MM.1S (cell line): Measurements from ENCODE around the gene LOXL1.

ENCODE experiments used
- DNase-seq: peaks from one replicate; pipeline ENCODE4 v3.0.0-alpha.2; 2015
- H2AFZ ChIP-seq: fragments of 300-600 bp; sonication (generic); 2 replicates; pipeline ENCODE4 v1.6.0; 2016; ENCODE audit warnings: antibody characterized with exemption, low read length
- H3F3A ChIP-seq: fragments of 300-600 bp; sonication (generic); 2 replicates; pipeline ENCODE4 v1.6.1; 2016; ENCODE audit warnings: mild to moderate bottlenecking, antibody characterized with exemption, low read length, moderate library complexity, mixed read lengths; ENCODE audit not compliant: insufficient read depth
- H3K27ac ChIP-seq: fragments of 300-600 bp; sonication (generic); 2 replicates; pipeline ENCODE4 v1.5.1; 2016; ENCODE audit warnings: mild to moderate bottlenecking, low read length
- H3K27me3 ChIP-seq: fragments of 300-600 bp; sonication (generic); replicated peaks from 2 replicates; pipeline ENCODE4 v1.6.0; 2016; ENCODE audit warnings: low read length; ENCODE audit not compliant: insufficient read depth
- H3K36me3 ChIP-seq: fragments of 300-600 bp; sonication (generic); replicated peaks from 2 replicates; pipeline ENCODE4 v1.6.1; 2016; ENCODE audit warnings: mild to moderate bottlenecking, low read length, mixed read lengths; ENCODE audit not compliant: insufficient read depth
- H3K4me1 ChIP-seq: fragments of 300-600 bp; sonication (generic); 2 replicates; pipeline ENCODE4 v1.6.1; 2016; ENCODE audit warnings: low read length, mixed read lengths
- H3K4me2 ChIP-seq: fragments of 300-600 bp; sonication (generic); 2 replicates; pipeline ENCODE4 v1.6.0; 2016; ENCODE audit warnings: low read depth, low read length
- H3K4me3 ChIP-seq: fragments of 300-600 bp; sonication (generic); 2 replicates; pipeline ENCODE4 v1.5.1; 2016; ENCODE audit warnings: low read length, mixed read lengths
- H3K79me2 ChIP-seq: fragments of 300-600 bp; sonication (generic); 2 replicates; pipeline ENCODE4 v1.6.1; 2016; ENCODE audit warnings: mixed run types, low read length, mixed read lengths
- H3K9ac ChIP-seq: fragments of 300-600 bp; sonication (generic); 2 replicates; pipeline ENCODE4 v1.6.1; 2016; ENCODE audit warnings: low read length, mixed read lengths
- H3K9me2 ChIP-seq: fragments of 300-600 bp; sonication (generic); replicated peaks from 2 replicates; pipeline ENCODE4 v1.6.1; 2016; ENCODE audit warnings: mild to moderate bottlenecking, low read length, mixed read lengths; ENCODE audit not compliant: insufficient read depth
- H3K9me3 ChIP-seq: fragments of 300-600 bp; sonication (generic); replicated peaks from 2 replicates; pipeline ENCODE4 v1.6.1; 2016; ENCODE audit warnings: mild to moderate bottlenecking, low read length, mixed read lengths; ENCODE audit not compliant: insufficient read depth
- H4K20me1 ChIP-seq: fragments of 300-600 bp; sonication (generic); 2 replicates; pipeline ENCODE4 v1.6.1; 2016; ENCODE audit warnings: mild to moderate bottlenecking, low read length, moderate library complexity, mixed read lengths; ENCODE audit not compliant: insufficient read depth
- EZH2 ChIP-seq: fragments of 300-600 bp; sonication (generic); optimal IDR thresholded peaks from 2 replicates; pipeline ENCODE3; 2017; ENCODE audit warnings: low read depth, mild to moderate bottlenecking, antibody characterized with exemption, low read length, mixed read lengths
- EZH2phosphoT487 ChIP-seq: fragments of 300-600 bp; sonication (generic); IDR thresholded peaks from 2 replicates; pipeline ENCODE4 v1.6.1; 2018; ENCODE audit warnings: antibody characterized with exemption, low read length
- TF ChIP-seq, protein P1 (sequence below): fragments of 300-600 bp; sonication (generic); IDR thresholded peaks from 2 replicates; pipeline ENCODE4 v1.5.1; 2016; ENCODE audit warnings: antibody characterized with exemption, low read length, mixed read lengths

Gene LOXL1

DNA sequence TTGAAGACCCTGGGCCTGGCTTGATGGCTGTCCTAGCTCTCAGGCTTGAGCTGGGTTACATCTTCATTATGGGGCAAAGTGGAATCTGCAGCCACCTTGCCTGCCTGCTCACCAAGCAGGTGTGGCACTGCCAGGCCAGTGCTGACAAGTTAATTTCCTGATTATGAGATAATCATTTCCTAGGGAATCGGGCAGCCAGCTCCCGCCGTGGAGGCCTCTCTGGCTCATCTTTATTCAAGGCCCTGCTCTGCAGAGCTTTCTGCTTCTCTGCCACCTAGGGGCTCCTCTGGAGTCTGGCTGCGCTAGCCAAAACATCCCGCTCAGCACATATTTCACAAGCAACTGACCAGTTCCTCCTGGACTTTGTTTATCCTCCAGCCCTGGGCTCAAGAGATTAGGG is 9.9 kb downstream of the LOXL1 start:
- Histone ChIP-seq H3K79me2 (no peaks in the 10 kb centered on the region), H3K9me2 (no peaks in the 10 kb centered on the region), H2AFZ (no peak overlapping the region), H3K4me3 (no peak overlapping the region), H3K27ac (no peak overlapping the region), H3K4me1 (no peaks in the 10 kb centered on the region), H3F3A (no peaks in the 10 kb centered on the region), H3K36me3 (no peaks in the 10 kb centered on the region), H3K4me2 (no peak overlapping the region), H3K27me3 (peaks cover 23% of the 10 kb centered on the region; the same call in 1 of the 2 replicates), H3K9me3 (no peaks in the 10 kb centered on the region), H4K20me1 (no peaks in the 10 kb centered on the region), H3K9ac (no peak overlapping the region)
- no peak for TF ChIP-seq EZH2
- TF ChIP-seq, protein P1, sequence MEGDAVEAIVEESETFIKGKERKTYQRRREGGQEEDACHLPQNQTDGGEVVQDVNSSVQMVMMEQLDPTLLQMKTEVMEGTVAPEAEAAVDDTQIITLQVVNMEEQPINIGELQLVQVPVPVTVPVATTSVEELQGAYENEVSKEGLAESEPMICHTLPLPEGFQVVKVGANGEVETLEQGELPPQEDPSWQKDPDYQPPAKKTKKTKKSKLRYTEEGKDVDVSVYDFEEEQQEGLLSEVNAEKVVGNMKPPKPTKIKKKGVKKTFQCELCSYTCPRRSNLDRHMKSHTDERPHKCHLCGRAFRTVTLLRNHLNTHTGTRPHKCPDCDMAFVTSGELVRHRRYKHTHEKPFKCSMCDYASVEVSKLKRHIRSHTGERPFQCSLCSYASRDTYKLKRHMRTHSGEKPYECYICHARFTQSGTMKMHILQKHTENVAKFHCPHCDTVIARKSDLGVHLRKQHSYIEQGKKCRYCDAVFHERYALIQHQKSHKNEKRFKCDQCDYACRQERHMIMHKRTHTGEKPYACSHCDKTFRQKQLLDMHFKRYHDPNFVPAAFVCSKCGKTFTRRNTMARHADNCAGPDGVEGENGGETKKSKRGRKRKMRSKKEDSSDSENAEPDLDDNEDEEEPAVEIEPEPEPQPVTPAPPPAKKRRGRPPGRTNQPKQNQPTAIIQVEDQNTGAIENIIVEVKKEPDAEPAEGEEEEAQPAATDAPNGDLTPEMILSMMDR: no peak
- no peak for DNase-seq

DNA sequence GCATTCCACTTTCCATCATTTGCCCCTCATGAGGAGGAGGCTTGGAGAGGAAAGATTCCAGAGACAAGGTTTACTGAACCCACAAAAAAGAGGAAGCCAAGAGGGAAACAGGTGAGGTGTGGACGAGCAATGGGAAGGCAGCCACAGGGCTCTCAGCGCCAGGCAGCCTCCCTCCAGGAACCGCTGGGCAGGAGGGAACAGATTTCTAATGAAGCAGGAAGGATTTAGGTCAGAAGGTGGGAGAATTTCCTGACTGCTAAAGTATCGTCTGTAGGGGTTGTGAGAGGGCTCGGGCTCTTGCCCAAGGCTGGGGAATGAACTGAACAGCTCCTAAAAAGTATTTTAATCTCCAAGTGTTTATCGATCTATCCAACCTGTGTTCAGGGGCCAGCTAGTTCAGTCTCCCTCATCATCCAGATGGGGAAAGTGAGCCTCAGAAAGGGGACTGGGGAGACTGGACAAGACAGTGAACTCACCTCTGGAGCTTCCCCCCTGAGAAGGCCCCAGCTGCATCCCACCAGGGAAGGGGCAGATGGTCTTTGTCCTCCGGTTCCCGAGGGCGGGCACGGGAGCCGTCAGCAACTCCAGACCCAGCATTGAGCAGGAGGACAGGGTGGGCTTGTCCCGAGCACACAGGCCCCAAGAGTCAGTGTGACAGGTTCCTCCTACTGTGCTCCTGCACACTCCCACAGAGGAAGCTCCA is 10.5 kb downstream of the LOXL1 start:
- H3K9me3 ChIP-seq: no peaks in the 10 kb centered on the region
- H2AFZ ChIP-seq: no peak overlapping the region
- no peak overlapping the region for H3K27ac ChIP-seq
- H3K4me3 ChIP-seq: no peak overlapping the region
- no peaks in the 10 kb centered on the region for H3K36me3 ChIP-seq
- H3K4me2 ChIP-seq: no peak overlapping the region
- H3F3A ChIP-seq: no peaks in the 10 kb centered on the region
- H3K27me3 ChIP-seq: peaks cover 23% of the 10 kb centered on the region; the same call in 1 of the 2 replicates
- no peak for DNase-seq
- no peaks in the 10 kb centered on the region for H3K9me2 ChIP-seq
- no peaks in the 10 kb centered on the region for H3K79me2 ChIP-seq
- H4K20me1 ChIP-seq: no peaks in the 10 kb centered on the region
- H3K4me1 ChIP-seq: peaks cover 1% of the 10 kb centered on the region; the same call in 1 of the 2 replicates
- H3K9ac ChIP-seq: no peak overlapping the region
- TF ChIP-seq EZH2: no peak
- TF ChIP-seq EZH2phosphoT487: no peak
- TF ChIP-seq, protein P1: no peak

DNA sequence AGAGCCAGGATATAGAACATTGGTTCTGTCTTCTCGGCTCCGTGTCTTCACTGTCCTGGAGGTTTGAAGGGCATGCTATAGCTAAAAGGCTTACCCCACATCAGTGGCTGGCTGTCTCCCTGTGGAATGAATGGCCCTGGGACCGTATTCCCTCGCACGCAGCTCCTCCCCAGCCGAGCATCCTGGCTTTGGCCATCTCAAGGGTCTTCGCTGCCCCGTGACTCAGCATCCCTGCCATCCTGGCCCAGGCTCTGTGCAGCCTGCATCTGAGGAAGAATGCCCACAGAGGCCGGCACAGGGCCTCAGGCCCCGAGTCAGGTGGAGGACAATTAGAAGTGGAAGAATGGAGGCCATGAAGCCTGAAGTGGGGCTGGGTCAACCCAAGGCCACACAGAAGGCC is 11.0 kb downstream of the LOXL1 start:
- no peak for TF ChIP-seq EZH2phosphoT487
- TF ChIP-seq EZH2: no peak
- TF ChIP-seq, protein P1: no peak
- Histone ChIP-seq H3K36me3 (no peaks in the 10 kb centered on the region), H3K9ac (no peak overlapping the region), H4K20me1 (no peaks in the 10 kb centered on the region), H3K4me3 (no peak overlapping the region), H3K4me2 (no peak overlapping the region), H3K4me1 (peaks cover 7% of the 10 kb centered on the region), H3K9me2 (no peaks in the 10 kb centered on the region), H3K9me3 (no peaks in the 10 kb centered on the region), H2AFZ (no peak overlapping the region), H3F3A (no peaks in the 10 kb centered on the region), H3K79me2 (no peaks in the 10 kb centered on the region), H3K27me3 (peaks cover 18% of the 10 kb centered on the region; the same call in 1 of the 2 replicates), H3K27ac (no peak overlapping the region)
- no peak for DNase-seq
